Neural progenitor cell (in vitro differentiated cells): ENCODE data around the gene DIRAS1.

ENCODE experiments used
- EZH2 ChIP-seq: fragments of 200-600 bp; sonication (generic); IDR thresholded peaks from 2 replicates; pipeline ENCODE4 v1.6.1; 2017; ENCODE audit warnings: antibody characterized with exemption, mild to moderate bottlenecking, moderate library complexity
- EZH2phosphoT487 ChIP-seq: fragments of 200-600 bp; sonication (generic); IDR thresholded peaks from 2 replicates; pipeline ENCODE4 v1.6.1; 2017; ENCODE audit warnings: antibody characterized with exemption
- TF ChIP-seq, protein P1 (sequence below): fragments of 200-600 bp; sonication (generic); IDR thresholded peaks from 2 replicates; pipeline ENCODE4 v1.5.1; 2017; ENCODE audit warnings: antibody characterized with exemption, mild to moderate bottlenecking

DNA sequence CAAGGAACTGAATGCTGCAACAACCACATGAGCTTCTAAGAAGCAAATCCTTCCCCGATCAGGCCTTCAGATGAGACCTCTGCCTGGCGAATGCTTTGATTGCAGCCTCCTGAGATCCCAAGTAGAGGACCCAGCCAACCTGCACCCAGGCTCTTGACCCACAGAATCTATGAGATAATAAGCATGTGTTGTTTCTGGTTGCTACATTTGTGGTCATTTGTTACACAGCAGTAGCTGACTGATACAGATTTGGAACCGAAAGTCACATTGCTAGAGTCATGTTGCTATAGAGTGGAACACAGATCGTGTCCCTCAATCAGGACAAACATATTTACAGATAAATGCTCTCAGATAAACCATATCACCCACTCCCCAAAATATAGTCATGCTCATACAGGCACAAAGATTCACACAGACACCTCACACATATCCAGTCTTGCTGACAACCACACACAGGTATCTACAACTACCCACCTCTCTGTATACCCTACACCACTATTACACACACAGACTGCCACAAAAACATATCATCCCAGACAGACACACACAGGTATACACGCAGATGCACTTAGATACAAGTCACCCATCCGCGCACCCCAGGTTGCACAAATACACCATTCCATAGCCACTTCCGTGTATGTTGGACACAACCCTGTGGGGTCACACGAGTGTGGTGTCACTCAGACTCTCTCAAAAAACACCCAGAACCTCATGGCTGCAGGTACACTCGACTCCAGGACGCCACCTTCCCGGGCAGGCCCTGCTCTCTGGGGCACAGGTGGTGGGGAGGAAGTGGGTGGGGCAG is 5.5 kb downstream of the DIRAS1 start:
- TF ChIP-seq EZH2 (no peak), EZH2phosphoT487 (no peak)
- TF ChIP-seq, protein P1, sequence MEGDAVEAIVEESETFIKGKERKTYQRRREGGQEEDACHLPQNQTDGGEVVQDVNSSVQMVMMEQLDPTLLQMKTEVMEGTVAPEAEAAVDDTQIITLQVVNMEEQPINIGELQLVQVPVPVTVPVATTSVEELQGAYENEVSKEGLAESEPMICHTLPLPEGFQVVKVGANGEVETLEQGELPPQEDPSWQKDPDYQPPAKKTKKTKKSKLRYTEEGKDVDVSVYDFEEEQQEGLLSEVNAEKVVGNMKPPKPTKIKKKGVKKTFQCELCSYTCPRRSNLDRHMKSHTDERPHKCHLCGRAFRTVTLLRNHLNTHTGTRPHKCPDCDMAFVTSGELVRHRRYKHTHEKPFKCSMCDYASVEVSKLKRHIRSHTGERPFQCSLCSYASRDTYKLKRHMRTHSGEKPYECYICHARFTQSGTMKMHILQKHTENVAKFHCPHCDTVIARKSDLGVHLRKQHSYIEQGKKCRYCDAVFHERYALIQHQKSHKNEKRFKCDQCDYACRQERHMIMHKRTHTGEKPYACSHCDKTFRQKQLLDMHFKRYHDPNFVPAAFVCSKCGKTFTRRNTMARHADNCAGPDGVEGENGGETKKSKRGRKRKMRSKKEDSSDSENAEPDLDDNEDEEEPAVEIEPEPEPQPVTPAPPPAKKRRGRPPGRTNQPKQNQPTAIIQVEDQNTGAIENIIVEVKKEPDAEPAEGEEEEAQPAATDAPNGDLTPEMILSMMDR, result no peak
